Gastroesophageal sphincter (tissue), 3 donors: ENCODE results near the gene CPEB1.

Experiments used
- CTCF ChIP-seq, 4 experiments: fragments of 200-600 bp in 2 of 4; fragments of 450-650 bp in 2 of 4; sonication (generic) in 1 of 4; IDR thresholded peaks; one replicate each; pipeline ENCODE4 v1.5.1; 2017 to 2019; ENCODE audit warnings: antibody characterized with exemption in 4 of 4, mild to moderate bottlenecking in 2 of 4, moderate library complexity in 2 of 4
- POLR2A ChIP-seq, 2 donors: fragments of 450-650 bp; IDR thresholded peaks; one replicate each; pipeline ENCODE4 v1.6.1; 2017; ENCODE audit warnings: antibody characterized with exemption in 2 of 2, mild to moderate bottlenecking in 2 of 2, moderate library complexity in 1 of 2

- peak in 2 of 4 experiments; percentile 22 to 33 for TF ChIP-seq CTCF (IDR thresholded peaks at IDR 0.05)
- no peak for TF ChIP-seq POLR2A (IDR thresholded peaks at IDR 0.05)
Observed at GRCh38 chr15:82647045-82647834, at the start of gene CPEB1.
